ENCODE measurements around the gene YWHAG.
A peak's percentile ranks its signal among the peaks of the same experiment; 100 is the strongest.

Gene YWHAG

DNA sequence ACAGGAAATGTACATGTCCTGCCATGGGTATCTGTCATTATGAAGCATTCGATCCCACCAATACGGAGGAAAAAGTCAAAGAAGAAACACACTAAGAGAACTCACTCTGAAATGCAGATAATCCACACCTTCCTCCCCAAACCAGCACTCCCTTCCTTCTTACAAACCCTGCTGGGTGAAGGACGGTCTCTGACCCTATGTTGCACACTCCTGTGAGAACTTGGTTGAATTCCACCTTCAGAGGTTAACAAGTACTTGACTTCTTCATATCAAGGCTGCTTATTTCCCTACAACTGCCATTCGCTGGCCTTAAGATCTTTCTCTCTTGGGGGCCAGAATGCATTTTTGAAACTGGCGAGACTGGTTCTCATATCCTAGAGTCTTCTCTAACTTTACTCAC lies 16.6 kb downstream of the YWHAG start:
- TF ChIP-seq, protein P1, sequence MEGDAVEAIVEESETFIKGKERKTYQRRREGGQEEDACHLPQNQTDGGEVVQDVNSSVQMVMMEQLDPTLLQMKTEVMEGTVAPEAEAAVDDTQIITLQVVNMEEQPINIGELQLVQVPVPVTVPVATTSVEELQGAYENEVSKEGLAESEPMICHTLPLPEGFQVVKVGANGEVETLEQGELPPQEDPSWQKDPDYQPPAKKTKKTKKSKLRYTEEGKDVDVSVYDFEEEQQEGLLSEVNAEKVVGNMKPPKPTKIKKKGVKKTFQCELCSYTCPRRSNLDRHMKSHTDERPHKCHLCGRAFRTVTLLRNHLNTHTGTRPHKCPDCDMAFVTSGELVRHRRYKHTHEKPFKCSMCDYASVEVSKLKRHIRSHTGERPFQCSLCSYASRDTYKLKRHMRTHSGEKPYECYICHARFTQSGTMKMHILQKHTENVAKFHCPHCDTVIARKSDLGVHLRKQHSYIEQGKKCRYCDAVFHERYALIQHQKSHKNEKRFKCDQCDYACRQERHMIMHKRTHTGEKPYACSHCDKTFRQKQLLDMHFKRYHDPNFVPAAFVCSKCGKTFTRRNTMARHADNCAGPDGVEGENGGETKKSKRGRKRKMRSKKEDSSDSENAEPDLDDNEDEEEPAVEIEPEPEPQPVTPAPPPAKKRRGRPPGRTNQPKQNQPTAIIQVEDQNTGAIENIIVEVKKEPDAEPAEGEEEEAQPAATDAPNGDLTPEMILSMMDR (conservative IDR thresholded peaks at IDR 0.05; ENCODE audit: low read depth, low read length), result no peak
- no peaks in the 10 kb centered on the region for H3K27me3 ChIP-seq (ENCODE audit: insufficient read depth, low read depth)
- H3K9ac ChIP-seq, result no peak overlapping the region
- H3K79me2 ChIP-seq (ENCODE audit: insufficient read depth, low read depth), result peaks cover 99% of the 10 kb centered on the region
- peaks cover 70% of the 10 kb centered on the region for H3K4me1 ChIP-seq (ENCODE audit: low read depth, poor library complexity, severe bottlenecking)
- no peak overlapping the region for H3K4me3 ChIP-seq (IDR thresholded peaks at IDR 0.05; ENCODE audit: insufficient read depth, low read depth, low read length)
- no peak overlapping the region for H3K4me2 ChIP-seq
- H2AFZ ChIP-seq (ENCODE audit: low read depth), result no peak overlapping the region
- H3K27ac ChIP-seq, result no peak overlapping the region; the same call in 1 of the 2 replicates
- H4K20me1 ChIP-seq (ENCODE audit: insufficient read depth), result peaks cover 45% of the 10 kb centered on the region
- H3K36me3 ChIP-seq (ENCODE audit: insufficient read depth), result peaks cover 20% of the 10 kb centered on the region; the same call in 1 of the 2 replicates

DNA sequence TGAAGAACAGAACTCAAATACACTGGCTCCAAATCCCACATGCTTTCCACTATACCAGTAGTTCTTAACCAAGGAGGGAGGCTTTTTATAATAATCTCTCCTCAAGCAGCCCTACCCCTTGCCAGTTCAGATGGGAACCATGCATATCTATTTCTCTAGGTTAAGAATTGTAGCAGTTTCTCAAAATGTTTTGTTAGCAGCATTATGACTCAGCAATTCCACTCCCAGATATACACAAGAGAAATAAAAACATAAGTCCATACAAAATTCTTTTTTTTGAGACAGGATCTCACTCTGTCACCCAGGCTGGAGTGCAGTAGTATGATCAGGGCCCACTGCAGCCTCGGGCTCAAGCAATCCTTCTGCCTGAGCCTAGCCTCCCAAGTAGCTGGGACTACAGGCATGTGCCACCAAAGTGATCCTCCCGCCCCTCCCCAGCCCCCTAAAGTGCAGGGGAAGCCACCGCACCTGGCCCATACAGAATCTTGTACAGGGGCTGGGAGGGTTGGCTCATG lies 18.1 kb downstream of the YWHAG start:
- TF ChIP-seq, protein P1 (conservative IDR thresholded peaks at IDR 0.05; ENCODE audit: low read depth, low read length), result no peak
- Histone ChIP-seq H3K27me3 (ENCODE audit: insufficient read depth, low read depth) (no peaks in the 10 kb centered on the region), H3K4me2 (no peak overlapping the region), H2AFZ (ENCODE audit: low read depth) (no peak overlapping the region), H3K36me3 (ENCODE audit: insufficient read depth) (peaks cover 6% of the 10 kb centered on the region; the same call in 1 of the 2 replicates), H3K79me2 (ENCODE audit: insufficient read depth, low read depth) (peaks cover 100% of the 10 kb centered on the region), H3K27ac (peak overlapping the region; percentile 20; the same call in 1 of the 2 replicates), H3K9ac (no peak overlapping the region), H3K4me1 (ENCODE audit: low read depth, poor library complexity, severe bottlenecking) (peaks cover 74% of the 10 kb centered on the region), H3K4me3 (IDR thresholded peaks at IDR 0.05; ENCODE audit: insufficient read depth, low read depth, low read length) (no peak overlapping the region), H4K20me1 (ENCODE audit: insufficient read depth) (peaks cover 48% of the 10 kb centered on the region)

DNA sequence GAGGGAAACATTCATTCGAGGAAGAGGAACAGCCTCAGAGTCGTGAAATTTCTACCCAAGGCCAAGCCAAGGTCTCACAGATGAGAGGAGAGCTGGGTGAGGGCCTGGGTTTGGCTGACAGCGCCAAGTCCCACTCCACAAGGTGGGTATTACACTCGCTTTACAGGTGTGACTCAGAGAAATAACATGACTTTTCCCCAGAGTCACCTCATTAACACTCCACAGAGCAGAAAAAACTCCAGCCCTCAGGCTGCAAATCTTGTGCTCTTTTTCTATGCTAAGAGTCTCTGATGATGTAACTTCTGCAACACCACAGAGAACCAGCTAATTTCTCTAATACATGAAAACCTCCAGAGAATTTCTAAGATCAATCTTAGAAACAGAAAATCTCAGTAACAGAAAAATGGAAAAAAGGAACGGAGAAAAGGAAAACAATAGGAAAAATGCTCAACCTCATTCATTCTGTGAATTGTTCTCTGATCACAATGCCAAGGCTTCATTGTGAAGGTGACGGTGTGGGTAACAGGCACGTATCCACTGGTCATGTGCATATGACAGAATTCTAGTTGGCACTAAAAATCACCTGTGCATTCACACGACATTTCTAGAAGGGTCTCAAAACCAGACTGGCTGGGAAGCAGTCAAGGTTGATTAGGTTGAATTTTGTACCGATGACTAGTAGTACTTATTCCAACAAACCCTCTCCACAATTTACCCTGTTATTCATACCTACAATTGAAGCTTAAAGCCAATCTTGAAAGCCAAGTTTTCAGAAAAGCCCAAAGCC lies 20.3 kb downstream of the YWHAG start:
- TF ChIP-seq, protein P1 (conservative IDR thresholded peaks at IDR 0.05; ENCODE audit: low read depth, low read length), result no peak
- no peak overlapping the region for H3K9ac ChIP-seq
- no peak overlapping the region for H3K4me3 ChIP-seq (IDR thresholded peaks at IDR 0.05; ENCODE audit: insufficient read depth, low read depth, low read length)
- peaks cover 100% of the 10 kb centered on the region for H3K79me2 ChIP-seq (ENCODE audit: insufficient read depth, low read depth)
- no peak overlapping the region for H3K4me2 ChIP-seq
- no peaks in the 10 kb centered on the region for H3K27me3 ChIP-seq (ENCODE audit: insufficient read depth, low read depth)
- H4K20me1 ChIP-seq (ENCODE audit: insufficient read depth), result peaks cover 67% of the 10 kb centered on the region
- H3K36me3 ChIP-seq (ENCODE audit: insufficient read depth), result peaks cover 6% of the 10 kb centered on the region; the same call in 1 of the 2 replicates
- H3K4me1 ChIP-seq (ENCODE audit: low read depth, poor library complexity, severe bottlenecking), result peaks cover 64% of the 10 kb centered on the region
- no peak overlapping the region for H2AFZ ChIP-seq (ENCODE audit: low read depth)
- no peak overlapping the region for H3K27ac ChIP-seq

DNA sequence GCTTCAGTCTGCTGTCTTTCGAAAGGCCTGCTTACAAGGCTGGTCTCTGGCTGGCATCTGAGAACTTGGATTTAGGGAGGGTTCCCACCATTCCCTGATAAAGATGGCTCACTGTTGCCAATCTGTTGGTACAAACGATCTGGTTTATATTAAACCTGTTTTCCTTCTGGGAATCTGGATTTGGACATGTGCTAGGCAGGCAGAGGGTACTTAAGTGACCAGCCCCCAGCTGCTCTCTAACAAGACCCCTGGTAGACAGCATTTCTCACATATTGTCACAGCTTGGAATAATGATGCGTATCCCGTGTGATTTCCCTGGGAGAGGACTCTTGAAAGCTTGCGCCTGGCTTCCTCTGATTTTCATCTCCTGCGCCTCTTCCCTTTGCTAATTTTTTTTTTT lies 21.6 kb downstream of the YWHAG start:
- Histone ChIP-seq H3K36me3 (ENCODE audit: insufficient read depth) (peaks cover 8% of the 10 kb centered on the region; the same call in 1 of the 2 replicates), H3K4me1 (ENCODE audit: low read depth, poor library complexity, severe bottlenecking) (peaks cover 52% of the 10 kb centered on the region), H3K27ac (no peak overlapping the region), H3K79me2 (ENCODE audit: insufficient read depth, low read depth) (peaks cover 100% of the 10 kb centered on the region), H4K20me1 (ENCODE audit: insufficient read depth) (peaks cover 81% of the 10 kb centered on the region), H3K4me3 (IDR thresholded peaks at IDR 0.05; ENCODE audit: insufficient read depth, low read depth, low read length) (no peak overlapping the region), H3K27me3 (ENCODE audit: insufficient read depth, low read depth) (no peaks in the 10 kb centered on the region), H3K9ac (no peak overlapping the region), H3K4me2 (no peak overlapping the region), H2AFZ (ENCODE audit: low read depth) (no peak overlapping the region)
- TF ChIP-seq, protein P1 (conservative IDR thresholded peaks at IDR 0.05; ENCODE audit: low read depth, low read length), result no peak
